ENCODE data around the gene SALL3.

Gene SALL3

GRCh38 chr18:78978349-78979055 is 1.1 kb upstream of the SALL3 start:
- H3K4me1 ChIP-seq (ENCODE audit: insufficient read depth, low read length): no peaks in the 10 kb centered on the region
- no peaks in the 10 kb centered on the region for H3K36me3 ChIP-seq (ENCODE audit: insufficient read depth, low read length)
- no peaks in the 10 kb centered on the region for H3K9me3 ChIP-seq (ENCODE audit: low read length)
- peaks cover 88% of the 10 kb centered on the region for H3K27me3 ChIP-seq (ENCODE audit: insufficient read depth, low read length)
- no peak overlapping the region for H2AFZ ChIP-seq (ENCODE audit: low read depth, low read length)
- no peak overlapping the region for H3K4me3 ChIP-seq (ENCODE audit: low read length)

- Histone ChIP-seq H3K4me1 (ENCODE audit: insufficient read depth, low read length) (no peaks in the 10 kb centered on the region), H3K4me3 (ENCODE audit: low read length) (no peak overlapping the region), H3K27me3 (ENCODE audit: insufficient read depth, low read length) (peaks cover 88% of the 10 kb centered on the region), H2AFZ (ENCODE audit: low read depth, low read length) (no peak overlapping the region), H3K36me3 (ENCODE audit: insufficient read depth, low read length) (no peaks in the 10 kb centered on the region), H3K9me3 (ENCODE audit: low read length) (no peaks in the 10 kb centered on the region)
Measured at GRCh38 chr18:78979056-78979729, 425 bp upstream of the SALL3 start.

GRCh38 chr18:78980279-78980771 is 707 bp downstream of the SALL3 start:
- no peaks in the 10 kb centered on the region for H3K36me3 ChIP-seq (ENCODE audit: insufficient read depth, low read length)
- H3K9me3 ChIP-seq (ENCODE audit: low read length): no peaks in the 10 kb centered on the region
- H2AFZ ChIP-seq (ENCODE audit: low read depth, low read length): no peak overlapping the region
- H3K4me1 ChIP-seq (ENCODE audit: insufficient read depth, low read length): no peaks in the 10 kb centered on the region
- H3K27me3 ChIP-seq (ENCODE audit: insufficient read depth, low read length): peaks cover 85% of the 10 kb centered on the region
- H3K4me3 ChIP-seq (ENCODE audit: low read length): no peak overlapping the region

DNA sequence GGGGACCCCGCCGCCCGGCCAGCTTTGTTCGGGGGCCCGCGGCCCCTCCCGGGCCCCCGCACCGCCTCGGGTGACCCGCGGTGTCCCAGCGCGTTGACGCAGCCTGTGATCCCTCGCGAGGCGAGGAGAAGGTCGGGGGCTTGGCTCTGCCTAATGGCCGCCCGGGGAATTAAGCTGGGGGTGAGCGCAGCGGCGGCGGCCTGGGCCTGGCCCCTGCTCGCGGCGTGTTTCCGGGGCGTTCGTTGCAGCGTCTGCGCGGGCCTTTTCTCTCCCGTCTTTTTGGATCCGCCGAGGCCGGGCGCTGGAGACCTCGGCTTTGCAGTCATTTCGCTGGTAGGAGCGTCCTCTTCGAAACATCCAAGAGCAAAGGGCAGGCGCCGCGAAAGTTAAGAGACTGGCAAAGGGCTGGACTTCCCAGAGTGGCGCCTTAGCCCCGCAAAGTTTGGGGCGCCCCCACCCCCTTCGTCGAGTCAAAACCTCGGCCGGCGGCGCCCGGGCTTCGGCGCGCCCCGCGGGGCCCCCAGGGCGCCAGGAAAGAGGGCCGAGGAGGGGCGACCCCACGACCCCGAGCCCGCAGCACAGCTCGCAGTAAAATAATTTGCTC is 1.3 kb downstream of the SALL3 start:
- Histone ChIP-seq H3K4me1 (ENCODE audit: insufficient read depth, low read length) (no peaks in the 10 kb centered on the region), H2AFZ (ENCODE audit: low read depth, low read length) (no peak overlapping the region), H3K9me3 (ENCODE audit: low read length) (no peaks in the 10 kb centered on the region), H3K4me3 (ENCODE audit: low read length) (no peak overlapping the region), H3K27me3 (ENCODE audit: insufficient read depth, low read length) (peaks cover 85% of the 10 kb centered on the region), H3K36me3 (ENCODE audit: insufficient read depth, low read length) (no peaks in the 10 kb centered on the region)

DNA sequence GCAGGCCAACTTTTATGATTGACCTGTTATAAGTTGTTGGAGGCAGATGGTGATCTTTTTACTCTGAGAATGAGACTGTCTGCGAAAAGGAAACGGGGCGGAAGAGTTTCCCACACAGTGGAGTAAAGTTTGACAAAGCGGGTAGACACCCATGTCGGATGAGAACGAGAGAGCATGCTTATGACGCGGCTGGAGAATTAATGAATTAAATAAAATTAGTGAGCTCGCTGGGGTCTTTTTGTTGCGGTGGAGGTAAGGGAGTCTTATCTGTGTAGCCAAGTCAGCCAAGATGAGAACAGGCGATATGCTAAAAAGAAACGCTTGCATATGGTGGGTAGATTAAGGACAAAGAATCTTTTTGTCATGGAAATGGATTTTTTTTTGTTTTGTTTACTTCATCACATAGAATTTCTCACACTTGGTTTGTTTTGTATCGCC is 1.8 kb downstream of the SALL3 start:
- peaks cover 2% of the 10 kb centered on the region for H3K4me1 ChIP-seq (ENCODE audit: insufficient read depth, low read length)
- H3K9me3 ChIP-seq (ENCODE audit: low read length): no peaks in the 10 kb centered on the region
- H3K36me3 ChIP-seq (ENCODE audit: insufficient read depth, low read length): no peaks in the 10 kb centered on the region
- no peak overlapping the region for H3K4me3 ChIP-seq (ENCODE audit: low read length)
- H3K27me3 ChIP-seq (ENCODE audit: insufficient read depth, low read length): peaks cover 83% of the 10 kb centered on the region
- no peak overlapping the region for H2AFZ ChIP-seq (ENCODE audit: low read depth, low read length)

- Histone ChIP-seq H3K4me1 (ENCODE audit: insufficient read depth, low read length) (peaks cover 4% of the 10 kb centered on the region), H3K4me3 (ENCODE audit: low read length) (no peak overlapping the region), H3K27me3 (ENCODE audit: insufficient read depth, low read length) (peaks cover 78% of the 10 kb centered on the region), H3K36me3 (ENCODE audit: insufficient read depth, low read length) (no peaks in the 10 kb centered on the region), H2AFZ (ENCODE audit: low read depth, low read length) (no peak overlapping the region), H3K9me3 (ENCODE audit: low read length) (no peaks in the 10 kb centered on the region)
Measured at GRCh38 chr18:78981989-78982620, 2.5 kb downstream of the SALL3 start.

DNA sequence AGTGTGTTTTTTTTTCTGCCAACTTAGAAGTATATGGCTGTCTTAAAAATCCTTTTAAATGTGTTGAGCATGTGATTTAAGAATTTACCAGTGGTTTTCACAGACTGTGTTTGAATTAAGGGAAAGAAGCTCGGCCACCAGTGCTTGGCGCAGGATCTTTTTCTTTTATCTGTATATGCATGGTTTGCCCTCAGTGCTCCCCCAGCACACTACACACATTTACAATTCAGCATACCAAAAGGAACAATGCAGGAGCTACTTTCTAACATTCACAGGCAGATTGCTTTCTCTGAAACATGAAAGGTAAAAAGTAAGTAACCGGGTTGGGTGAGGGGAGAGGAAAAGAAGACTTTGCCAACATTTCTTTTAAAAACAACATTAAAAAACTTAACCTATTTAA is 3.9 kb downstream of the SALL3 start:
- Histone ChIP-seq H3K36me3 (ENCODE audit: insufficient read depth, low read length) (no peaks in the 10 kb centered on the region), H3K9me3 (ENCODE audit: low read length) (no peaks in the 10 kb centered on the region), H3K27me3 (ENCODE audit: insufficient read depth, low read length) (peaks cover 78% of the 10 kb centered on the region), H3K4me1 (ENCODE audit: insufficient read depth, low read length) (peaks cover 4% of the 10 kb centered on the region), H3K4me3 (ENCODE audit: low read length) (no peak overlapping the region), H2AFZ (ENCODE audit: low read depth, low read length) (no peak overlapping the region)

- no peaks in the 10 kb centered on the region for H3K36me3 ChIP-seq (ENCODE audit: insufficient read depth, low read length)
- peaks cover 77% of the 10 kb centered on the region for H3K27me3 ChIP-seq (ENCODE audit: insufficient read depth, low read length)
- no peak overlapping the region for H3K4me3 ChIP-seq (ENCODE audit: low read length)
- H3K4me1 ChIP-seq (ENCODE audit: insufficient read depth, low read length): peaks cover 4% of the 10 kb centered on the region
- H2AFZ ChIP-seq (ENCODE audit: low read depth, low read length): no peak overlapping the region
- no peaks in the 10 kb centered on the region for H3K9me3 ChIP-seq (ENCODE audit: low read length)
Measured at GRCh38 chr18:78984941-78985784, 5.5 kb downstream of the SALL3 start.

- Histone ChIP-seq H3K4me1 (ENCODE audit: insufficient read depth, low read length) (peaks cover 4% of the 10 kb centered on the region), H3K9me3 (ENCODE audit: low read length) (no peaks in the 10 kb centered on the region), H3K4me3 (ENCODE audit: low read length) (no peak overlapping the region), H2AFZ (ENCODE audit: low read depth, low read length) (no peak overlapping the region), H3K36me3 (ENCODE audit: insufficient read depth, low read length) (no peaks in the 10 kb centered on the region), H3K27me3 (ENCODE audit: insufficient read depth, low read length) (peaks cover 69% of the 10 kb centered on the region)
Measured at GRCh38 chr18:78986018-78986481, 6.4 kb downstream of the SALL3 start.

GRCh38 chr18:78991446-78991845 is 11.8 kb downstream of the SALL3 start:
- H3K36me3 ChIP-seq (ENCODE audit: insufficient read depth, low read length): no peaks in the 10 kb centered on the region
- H3K4me1 ChIP-seq (ENCODE audit: insufficient read depth, low read length): peaks cover 2% of the 10 kb centered on the region
- H3K9me3 ChIP-seq (ENCODE audit: low read length): no peaks in the 10 kb centered on the region
- no peak overlapping the region for H3K4me3 ChIP-seq (ENCODE audit: low read length)
- peaks cover 25% of the 10 kb centered on the region for H3K27me3 ChIP-seq (ENCODE audit: insufficient read depth, low read length)
- no peak overlapping the region for H2AFZ ChIP-seq (ENCODE audit: low read depth, low read length)

DNA sequence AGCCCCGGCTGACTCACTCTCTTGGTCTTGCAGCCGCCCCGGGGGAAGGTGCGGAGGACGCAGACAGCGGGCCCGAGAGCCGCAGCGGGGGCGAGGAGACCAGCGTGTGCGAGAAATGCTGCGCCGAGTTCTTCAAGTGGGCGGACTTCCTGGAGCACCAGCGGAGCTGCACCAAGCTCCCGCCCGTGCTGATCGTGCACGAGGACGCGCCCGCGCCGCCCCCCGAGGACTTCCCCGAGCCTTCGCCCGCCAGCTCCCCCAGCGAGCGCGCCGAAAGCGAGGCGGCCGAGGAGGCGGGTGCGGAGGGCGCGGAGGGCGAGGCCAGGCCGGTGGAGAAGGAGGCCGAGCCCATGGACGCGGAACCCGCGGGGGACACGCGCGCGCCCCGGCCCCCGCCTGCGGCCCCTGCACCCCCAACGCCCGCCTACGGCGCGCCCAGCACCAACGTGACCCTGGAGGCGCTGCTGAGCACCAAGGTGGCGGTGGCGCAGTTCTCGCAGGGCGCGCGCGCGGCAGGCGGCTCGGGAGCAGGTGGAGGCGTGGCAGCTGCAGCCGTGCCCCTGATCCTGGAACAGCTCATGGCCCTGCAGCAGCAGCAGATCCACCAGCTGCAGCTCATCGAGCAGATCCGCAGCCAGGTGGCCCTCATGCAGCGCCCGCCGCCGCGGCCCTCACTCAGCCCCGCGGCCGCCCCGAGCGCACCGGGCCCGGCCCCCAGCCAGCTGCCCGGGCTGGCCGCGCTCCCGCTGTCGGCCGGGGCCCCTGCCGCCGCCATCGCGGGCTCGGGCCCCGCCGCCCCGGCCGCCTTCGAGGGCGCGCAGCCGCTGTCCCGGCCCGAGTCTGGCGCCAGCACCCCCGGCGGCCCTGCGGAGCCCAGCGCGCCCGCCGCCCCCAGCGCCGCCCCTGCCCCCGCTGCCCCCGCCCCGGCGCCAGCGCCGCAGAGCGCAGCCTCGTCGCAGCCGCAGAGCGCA is 12.7 kb downstream of the SALL3 start:
- no peaks in the 10 kb centered on the region for H3K36me3 ChIP-seq (ENCODE audit: insufficient read depth, low read length)
- H2AFZ ChIP-seq (ENCODE audit: low read depth, low read length): no peak overlapping the region
- no peak overlapping the region for H3K4me3 ChIP-seq (ENCODE audit: low read length)
- peaks cover 21% of the 10 kb centered on the region for H3K27me3 ChIP-seq (ENCODE audit: insufficient read depth, low read length)
- H3K9me3 ChIP-seq (ENCODE audit: low read length): no peaks in the 10 kb centered on the region
- H3K4me1 ChIP-seq (ENCODE audit: insufficient read depth, low read length): no peaks in the 10 kb centered on the region
